Choroid plexus epithelial cell (primary cell): ENCODE data around the gene DEGS2.
"Not testable (repeated sequence)": the region's sequence is repeated elsewhere in the genome, so short reads cannot be mapped to it uniquely, and the experiment has no call there.

Experiments
- DNase-seq: peaks from one replicate; pipeline ENCODE4 v3.0.0-alpha.2; 2010; ENCODE audit warnings: low read depth
- H3K4me3 ChIP-seq: 2 replicates; pipeline ENCODE4 v1.5.1; 2011; ENCODE audit warnings: low read depth, mild to moderate bottlenecking, control low read depth, low read length, moderate library complexity
- CTCF ChIP-seq: conservative IDR thresholded peaks from 2 replicates; pipeline ENCODE4 v1.5.1; 2011; ENCODE audit warnings: low read depth, mild to moderate bottlenecking, control low read depth, inconsistent platforms, low read length, moderate library complexity

Gene DEGS2

GRCh38 chr14:100159094-100159864 is at the start of gene DEGS2:
DEGS2 (minus strand) TSS chr14:100159645; CDS start chr14:100159587, 58 bp downstream.
- DNase-seq: no peak
- H3K4me3 ChIP-seq: no peak within 1 kb of the TSS
- no peak for TF ChIP-seq CTCF

GRCh38 chr14:100208136-100208535 is 48.7 kb upstream of the DEGS2 start:
- DNase-seq, H3K4me3 ChIP-seq: not testable (repeated sequence)

GRCh38 chr14:100207588-100207987 is 48.1 kb upstream of the DEGS2 start:
- DNase-seq, H3K4me3 ChIP-seq: not testable (repeated sequence)

- not testable (repeated sequence) for H3K4me3 ChIP-seq, DNase-seq
These were observed 45.4 kb upstream of the DEGS2 start for GRCh38 chr14:100204835-100205167.

- no peak for TF ChIP-seq CTCF
- DNase-seq: peak; percentile 76
- no peak overlapping the region for H3K4me3 ChIP-seq
These were observed 44.8 kb upstream of the DEGS2 start for GRCh38 chr14:100203962-100204834.

- no peak overlapping the region for H3K4me3 ChIP-seq
- no peak for DNase-seq
- TF ChIP-seq CTCF: no peak
These were observed 43.7 kb upstream of the DEGS2 start for GRCh38 chr14:100203146-100203545.

GRCh38 chr14:100202712-100203111 is 43.3 kb upstream of the DEGS2 start:
- TF ChIP-seq CTCF: no peak
- no peak for DNase-seq
- no peak overlapping the region for H3K4me3 ChIP-seq

- no peak for TF ChIP-seq CTCF
- no peak for DNase-seq
- H3K4me3 ChIP-seq: no peak overlapping the region
These were observed 42.3 kb upstream of the DEGS2 start for GRCh38 chr14:100201701-100202100.
